ENCODE results near the gene HDAC4.

DNA sequence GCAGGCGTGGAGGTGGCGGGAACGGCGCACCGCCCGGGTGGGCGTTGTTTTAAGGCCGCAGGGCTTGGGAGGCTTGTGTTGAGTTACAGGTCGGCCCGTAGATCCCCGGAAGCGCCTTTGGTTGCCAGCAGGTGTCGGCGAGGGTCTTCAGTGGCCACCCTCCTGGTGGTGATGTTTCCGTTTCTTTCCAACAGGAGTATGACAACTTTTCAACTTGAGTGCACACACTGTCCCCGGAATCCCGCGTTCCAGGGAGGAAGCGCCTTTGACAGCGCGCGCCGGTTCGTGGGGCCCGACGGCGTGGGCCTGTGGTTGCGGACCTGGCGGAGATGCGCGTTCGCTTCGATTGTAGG lies 1.0 kb upstream of the HDAC4 start:
- no peak for TF ChIP-seq EZH2 (IDR thresholded peaks at IDR 0.05; ENCODE audit: low read depth)
- TF ChIP-seq, protein P1, sequence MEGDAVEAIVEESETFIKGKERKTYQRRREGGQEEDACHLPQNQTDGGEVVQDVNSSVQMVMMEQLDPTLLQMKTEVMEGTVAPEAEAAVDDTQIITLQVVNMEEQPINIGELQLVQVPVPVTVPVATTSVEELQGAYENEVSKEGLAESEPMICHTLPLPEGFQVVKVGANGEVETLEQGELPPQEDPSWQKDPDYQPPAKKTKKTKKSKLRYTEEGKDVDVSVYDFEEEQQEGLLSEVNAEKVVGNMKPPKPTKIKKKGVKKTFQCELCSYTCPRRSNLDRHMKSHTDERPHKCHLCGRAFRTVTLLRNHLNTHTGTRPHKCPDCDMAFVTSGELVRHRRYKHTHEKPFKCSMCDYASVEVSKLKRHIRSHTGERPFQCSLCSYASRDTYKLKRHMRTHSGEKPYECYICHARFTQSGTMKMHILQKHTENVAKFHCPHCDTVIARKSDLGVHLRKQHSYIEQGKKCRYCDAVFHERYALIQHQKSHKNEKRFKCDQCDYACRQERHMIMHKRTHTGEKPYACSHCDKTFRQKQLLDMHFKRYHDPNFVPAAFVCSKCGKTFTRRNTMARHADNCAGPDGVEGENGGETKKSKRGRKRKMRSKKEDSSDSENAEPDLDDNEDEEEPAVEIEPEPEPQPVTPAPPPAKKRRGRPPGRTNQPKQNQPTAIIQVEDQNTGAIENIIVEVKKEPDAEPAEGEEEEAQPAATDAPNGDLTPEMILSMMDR (conservative IDR thresholded peaks at IDR 0.05) = no peak
